ENCODE measurements around the gene KBTBD3.

KBTBD3 gene

DNA sequence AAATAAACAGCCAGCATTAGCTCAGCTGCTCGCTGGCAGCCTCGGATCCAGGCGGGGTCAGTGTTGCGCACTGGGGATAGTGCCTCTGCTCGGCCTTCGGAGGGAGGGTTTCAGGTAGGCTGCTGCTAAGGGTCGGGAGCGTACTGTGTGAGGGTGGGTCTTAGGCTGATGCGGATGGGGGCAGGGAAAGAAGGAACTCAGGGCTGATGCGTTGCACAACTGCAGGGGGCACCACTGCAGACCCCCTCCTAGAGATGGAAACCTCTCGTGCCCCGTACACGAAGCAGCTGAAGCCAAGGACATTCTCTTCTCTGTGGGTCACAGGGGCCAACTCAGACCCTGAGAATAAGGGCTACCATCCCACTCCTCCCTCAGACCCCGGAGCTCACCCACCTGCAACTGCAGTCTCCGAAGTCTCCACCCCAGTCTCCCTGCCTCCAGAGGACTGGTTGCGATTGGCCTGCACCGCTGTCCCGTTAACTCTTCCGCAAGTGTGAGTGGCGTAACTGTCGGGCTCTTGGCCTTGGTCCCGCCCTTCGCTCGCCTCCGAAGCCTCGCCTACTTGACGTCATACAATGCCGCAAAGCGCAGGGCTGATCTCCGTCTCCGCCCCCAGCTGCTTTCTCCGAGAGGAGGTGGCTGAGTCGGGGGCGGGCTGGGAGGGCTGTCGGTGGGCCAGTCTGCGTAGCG lies at the start of gene KBTBD3:
KBTBD3 (minus strand) TSS at position 429 of the 690 bp plus-strand sequence. CDS start 18,250 bp downstream, outside the sequence.
- peak; percentile 88 to 97 for DNase-seq

DNA sequence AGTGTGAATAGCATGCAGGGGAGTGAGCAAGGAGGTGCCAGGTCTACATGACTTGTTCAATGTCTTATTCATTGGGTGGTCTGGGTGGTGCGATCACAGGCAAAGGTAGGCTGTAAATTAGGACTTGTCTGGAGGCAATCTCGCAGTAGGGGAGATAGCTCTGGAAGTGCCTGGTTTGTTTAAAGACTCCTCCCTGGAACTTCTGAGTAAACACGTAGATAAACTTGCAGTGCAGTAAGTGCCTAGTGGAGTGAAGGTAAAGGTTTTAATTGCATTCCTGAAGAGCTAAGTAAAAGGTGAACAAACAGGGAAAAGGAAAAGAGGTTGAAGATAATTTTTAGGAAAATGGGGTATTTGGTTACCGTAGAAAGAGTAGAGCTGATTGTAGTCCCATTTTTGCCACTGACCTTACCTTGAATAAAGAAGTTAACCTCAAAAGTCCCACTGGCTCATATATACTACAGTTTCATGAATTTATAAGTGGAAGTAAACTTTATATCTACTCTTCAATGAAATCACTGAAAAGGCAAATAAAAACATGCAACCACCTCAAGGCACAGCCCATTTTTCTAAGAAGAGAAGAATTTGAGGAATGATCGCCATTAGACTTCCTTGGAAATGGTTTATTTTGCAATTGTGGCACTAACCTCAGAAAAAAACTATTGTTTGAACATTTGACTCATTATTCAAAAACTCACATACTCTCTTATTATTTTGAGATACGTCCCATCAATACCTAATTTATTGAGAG lies 44.6 kb upstream of the KBTBD3 start:
- no peak for DNase-seq

DNA sequence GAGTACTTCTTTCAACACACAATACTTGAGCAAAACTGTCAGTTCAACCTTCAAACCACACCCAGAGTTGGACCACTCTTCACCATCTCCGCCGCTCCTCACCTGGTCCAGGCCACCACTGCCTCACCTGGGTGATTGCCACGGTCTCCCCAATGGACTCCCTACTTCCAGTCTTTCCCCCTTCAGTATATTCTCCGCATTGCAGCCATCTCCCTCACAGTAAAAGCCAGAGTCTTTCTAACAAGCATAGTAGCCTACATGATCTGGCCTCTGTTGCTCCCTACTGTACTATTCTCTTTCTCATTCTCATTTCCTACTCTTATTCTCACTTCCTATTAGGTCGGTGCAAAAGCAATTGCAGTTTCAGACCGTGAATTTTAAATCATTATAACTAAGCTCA lies 28.8 kb upstream of the KBTBD3 start:
- DNase-seq, result no peak

GRCh38 chr11:106101819-106102218 lies 24.7 kb upstream of the KBTBD3 start:
- DNase-seq, result no peak

- DNase-seq, result no peak
Measured at GRCh38 chr11:106101370-106101769, 24.2 kb upstream of the KBTBD3 start.

DNA sequence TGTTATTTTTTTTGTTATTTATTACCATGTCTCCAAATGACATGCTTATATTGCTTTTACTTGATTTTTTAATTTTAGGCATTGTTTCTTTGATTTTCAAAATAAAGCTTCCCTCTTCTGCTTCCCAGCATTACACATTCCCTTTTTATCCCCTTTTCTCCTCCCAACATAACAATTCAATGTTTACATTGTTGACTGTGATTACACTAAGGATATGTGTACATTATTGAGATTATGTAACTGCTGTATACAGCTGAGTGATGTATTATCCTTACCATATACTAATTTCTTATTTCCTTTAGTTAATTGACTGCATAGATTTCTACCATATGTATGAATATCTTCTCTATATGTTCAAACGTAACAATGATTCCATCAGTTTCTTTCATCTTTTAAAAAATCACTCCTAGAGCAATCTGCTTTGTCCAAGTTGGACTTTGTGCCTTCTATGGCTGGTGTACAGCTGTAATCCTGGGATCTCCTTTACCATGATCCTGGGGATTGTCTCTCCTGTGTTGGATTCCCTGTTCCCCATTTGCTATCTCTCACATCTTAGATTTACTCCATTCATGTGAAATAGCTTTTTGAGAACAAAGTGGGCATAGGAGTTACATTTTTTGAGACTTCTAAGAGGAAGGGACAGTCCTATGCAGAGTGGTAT lies 21.9 kb upstream of the KBTBD3 start:
- no peak for DNase-seq

DNA sequence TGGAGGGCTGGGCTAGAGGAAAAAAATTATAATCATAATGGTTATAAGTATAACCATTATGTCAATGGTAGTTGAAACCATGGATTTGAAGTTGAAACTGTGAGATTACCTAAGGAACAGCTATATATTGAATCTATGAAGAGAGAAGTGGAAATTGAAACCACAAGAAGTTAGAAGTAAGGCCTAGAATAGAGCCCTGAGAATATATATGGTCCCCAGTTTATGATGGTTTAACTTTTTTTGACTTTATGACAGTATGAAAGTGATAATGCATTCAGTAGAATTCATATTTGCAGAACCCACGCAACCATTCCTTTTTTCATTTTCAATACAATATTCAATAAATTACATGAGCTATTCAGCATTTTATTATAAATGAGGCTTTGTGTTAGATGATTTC lies 15.3 kb upstream of the KBTBD3 start:
- DNase-seq, result no peak

- no peak for DNase-seq
Measured at GRCh38 chr11:106091480-106092123, 14.5 kb upstream of the KBTBD3 start.

DNA sequence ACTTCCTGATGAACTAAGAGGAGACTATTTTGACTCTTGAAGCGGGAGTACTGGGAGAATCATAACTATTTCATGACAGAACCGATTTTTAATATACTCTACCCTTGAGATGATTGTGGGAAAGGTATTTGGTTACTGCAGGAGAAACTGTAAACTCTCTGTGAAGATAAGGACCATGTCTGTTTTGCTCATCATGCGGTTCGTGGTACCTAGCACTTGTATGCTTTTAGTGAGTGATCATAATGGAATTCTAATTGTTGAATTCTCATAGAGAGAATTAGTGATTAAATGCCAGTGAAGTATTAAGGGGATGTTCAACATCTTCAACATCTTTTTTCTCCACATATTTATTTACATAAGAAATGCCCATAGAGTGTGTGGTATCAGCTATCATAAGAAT lies 11.7 kb upstream of the KBTBD3 start:
- no peak for DNase-seq

DNA sequence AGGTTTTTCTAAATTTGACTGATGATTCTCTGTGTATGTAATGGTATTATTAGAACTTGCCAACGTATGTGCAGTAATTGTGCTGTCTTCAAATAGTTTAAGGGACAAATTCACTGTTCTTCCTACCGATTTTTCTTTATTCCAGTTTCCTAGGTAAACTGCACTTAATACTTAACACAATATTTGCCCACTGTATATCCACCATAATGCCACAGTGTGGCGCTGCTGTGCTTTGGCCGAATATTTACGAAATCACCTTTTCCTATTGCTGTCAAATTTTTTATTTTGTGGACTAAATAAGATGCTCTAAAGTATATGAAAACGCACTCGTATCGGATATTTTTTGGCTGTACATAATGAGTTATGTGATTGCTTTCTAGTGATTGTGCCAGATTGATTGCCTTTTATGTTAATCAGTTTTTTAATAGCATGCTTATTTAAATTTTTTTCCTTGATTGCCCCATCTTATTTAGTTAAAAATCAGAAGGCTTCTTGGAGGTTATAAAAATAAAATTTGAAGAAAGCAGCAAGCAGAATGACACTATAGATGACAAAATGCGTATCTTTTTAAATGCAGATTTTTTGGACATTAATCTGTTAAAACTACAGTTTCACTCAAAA lies 10.8 kb upstream of the KBTBD3 start:
- DNase-seq, result no peak

DNA sequence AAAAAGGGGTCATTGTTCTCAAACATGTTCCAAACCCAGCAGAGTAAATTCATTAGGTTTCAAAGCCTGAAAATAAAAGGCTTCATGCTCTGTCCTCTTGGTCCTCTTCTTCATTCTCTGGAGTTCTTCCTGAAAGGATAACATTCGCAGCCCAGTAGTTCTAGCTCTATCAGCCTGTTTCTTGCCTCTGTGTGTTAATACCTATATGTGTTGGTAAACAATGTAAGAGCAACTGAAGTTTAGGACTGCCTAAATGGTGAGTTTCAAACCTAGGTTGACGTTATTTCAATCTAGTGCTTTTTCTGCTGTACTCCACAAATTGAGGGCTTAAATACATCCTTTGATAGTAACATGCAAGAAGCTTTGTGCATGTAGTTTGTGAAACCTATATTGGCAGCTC lies 9.7 kb upstream of the KBTBD3 start:
- no peak for DNase-seq

DNA sequence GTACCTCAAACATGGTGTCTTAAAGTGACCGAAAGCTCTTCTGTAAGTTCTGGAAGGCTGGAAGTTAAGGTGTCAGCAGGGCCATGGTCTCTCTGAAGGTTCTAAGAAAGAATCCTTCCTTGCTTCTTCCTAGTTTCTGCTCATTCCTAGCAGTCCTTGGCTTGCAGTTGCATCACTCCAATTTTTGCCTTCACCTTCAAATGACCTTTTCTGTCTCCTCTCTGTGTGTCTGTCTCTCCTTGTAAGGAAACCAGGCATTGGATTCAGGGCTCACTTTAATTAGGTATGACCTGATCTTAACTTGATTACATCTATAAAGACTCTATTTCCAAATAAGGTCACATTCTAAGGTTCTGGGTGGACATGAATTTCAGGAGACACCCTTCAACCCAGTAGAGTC lies 9.0 kb upstream of the KBTBD3 start:
- DNase-seq, result no peak

DNA sequence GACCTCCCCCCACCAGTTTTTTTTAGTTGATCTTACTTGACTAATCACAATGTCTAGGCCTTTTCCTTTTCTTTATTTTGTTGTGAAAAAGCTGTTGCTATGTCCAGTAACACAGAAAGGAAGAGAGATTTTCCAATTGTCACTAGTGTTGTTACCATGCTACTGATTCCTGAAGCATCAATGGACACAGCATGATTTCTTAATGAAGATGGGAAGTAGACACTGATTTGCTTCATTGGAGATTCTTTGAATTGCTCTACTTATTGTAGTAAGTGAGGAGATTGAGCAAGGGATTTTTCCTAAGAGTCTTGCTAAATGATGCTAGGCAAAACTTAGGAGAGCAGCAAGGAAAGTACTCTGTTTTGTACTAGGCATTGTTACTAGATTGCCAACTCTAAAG lies 4.9 kb upstream of the KBTBD3 start:
- DNase-seq, result no peak

DNA sequence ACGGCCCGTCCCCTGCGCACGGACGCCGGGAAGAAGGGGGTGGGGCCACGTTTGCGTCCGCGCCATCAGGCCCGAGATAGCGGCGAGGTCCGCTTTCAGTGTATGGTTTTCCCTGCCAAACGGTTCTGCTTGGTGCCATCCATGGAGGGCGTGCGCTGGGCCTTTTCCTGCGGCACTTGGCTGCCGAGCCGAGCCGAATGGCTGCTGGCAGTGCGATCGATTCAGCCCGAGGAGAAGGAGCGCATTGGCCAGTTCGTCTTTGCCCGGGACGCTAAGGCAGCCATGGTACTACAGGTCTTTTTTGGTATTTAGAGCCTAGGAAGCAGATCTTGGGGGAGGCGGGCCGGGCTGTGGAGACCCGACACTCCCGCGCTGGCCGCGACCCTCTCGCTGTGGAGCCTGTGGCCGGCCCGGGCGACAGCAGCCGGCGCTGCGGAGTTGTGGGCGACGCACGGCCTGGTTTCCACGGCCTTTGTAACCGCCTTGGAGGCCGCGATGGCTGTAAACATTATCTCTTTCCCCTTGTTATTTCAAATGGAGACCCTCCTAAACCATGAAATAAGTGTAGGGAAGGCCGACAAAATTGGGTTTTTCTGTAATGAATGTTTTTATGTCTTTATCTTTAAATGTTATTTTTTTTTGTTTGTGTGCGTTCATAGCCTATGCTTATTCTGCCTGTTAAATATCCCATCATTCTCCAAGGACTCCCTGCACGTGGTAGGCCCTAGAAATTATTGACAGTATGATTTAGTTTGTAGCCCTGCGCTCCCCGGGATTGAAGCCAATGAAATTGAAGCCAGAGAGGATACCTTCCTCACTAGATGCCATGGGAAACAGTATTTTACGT lies 685 bp upstream of the KBTBD3 start, which contains the start of gene AASDHPPT:
AASDHPPT (plus strand) TSS at position 54 of the 847 bp plus-strand sequence; CDS start at position 103, 49 bp downstream.
- peak in 1 of 2 experiments; percentile 47 for DNase-seq

DNA sequence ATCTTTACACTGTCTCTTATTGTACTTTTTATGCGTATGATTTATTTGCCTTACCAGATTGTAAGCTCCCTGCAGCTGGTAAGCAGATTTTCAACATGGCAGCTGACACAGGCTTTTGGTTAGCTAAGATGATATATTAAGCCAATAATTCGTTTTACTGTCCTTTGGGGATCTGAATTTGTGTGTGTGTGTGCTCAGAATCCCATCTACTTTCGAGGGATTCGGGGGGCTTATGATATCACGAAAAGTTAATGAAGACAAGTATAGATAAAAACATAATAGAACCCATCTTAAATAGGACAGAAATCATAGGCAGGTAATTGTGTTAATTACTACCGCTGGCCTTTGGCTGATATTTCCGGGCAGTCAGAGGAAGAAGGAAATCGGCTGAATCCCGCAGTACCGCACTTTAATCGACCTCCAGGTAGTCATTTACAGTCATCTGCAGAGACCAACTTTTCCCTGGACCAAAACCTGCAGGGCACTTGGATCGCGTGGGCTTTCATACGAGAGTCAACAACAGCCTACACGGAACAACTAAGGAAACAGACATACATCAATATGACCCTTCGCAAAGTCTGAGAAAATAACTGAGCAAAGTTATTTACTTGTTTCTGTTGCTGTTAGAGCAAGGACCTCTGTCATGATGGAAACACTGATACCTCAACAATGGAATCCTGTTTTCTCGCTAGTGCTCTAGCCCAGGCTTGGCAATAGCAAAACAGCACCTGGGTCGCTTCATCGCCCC lies 802 bp downstream of the KBTBD3 start:
- DNase-seq, result peak in 1 of 2 experiments; percentile 31

- DNase-seq, result no peak
Measured at GRCh38 chr11:106072804-106073203, 4.3 kb downstream of the KBTBD3 start.

DNA sequence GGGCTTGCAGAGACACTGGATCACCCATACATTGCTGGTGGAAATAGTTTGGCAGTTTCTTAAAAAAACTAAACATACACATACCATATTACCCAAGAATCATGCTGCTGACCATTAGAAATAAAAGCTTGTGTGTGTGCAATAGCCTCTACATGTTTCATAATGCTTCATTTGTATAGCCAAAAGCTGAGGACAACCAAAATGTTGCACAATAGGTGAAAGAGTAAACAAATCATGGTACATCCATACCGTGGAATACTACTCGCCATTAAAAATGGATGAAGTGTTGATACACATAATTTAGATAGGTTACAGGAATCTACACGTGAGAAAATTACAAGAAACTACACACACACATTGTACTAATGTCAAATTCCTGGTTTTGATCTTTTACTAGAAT lies 6.5 kb downstream of the KBTBD3 start:
- no peak for DNase-seq

GRCh38 chr11:106063009-106063408 lies 14.1 kb downstream of the KBTBD3 start:
- no peak for DNase-seq

DNA sequence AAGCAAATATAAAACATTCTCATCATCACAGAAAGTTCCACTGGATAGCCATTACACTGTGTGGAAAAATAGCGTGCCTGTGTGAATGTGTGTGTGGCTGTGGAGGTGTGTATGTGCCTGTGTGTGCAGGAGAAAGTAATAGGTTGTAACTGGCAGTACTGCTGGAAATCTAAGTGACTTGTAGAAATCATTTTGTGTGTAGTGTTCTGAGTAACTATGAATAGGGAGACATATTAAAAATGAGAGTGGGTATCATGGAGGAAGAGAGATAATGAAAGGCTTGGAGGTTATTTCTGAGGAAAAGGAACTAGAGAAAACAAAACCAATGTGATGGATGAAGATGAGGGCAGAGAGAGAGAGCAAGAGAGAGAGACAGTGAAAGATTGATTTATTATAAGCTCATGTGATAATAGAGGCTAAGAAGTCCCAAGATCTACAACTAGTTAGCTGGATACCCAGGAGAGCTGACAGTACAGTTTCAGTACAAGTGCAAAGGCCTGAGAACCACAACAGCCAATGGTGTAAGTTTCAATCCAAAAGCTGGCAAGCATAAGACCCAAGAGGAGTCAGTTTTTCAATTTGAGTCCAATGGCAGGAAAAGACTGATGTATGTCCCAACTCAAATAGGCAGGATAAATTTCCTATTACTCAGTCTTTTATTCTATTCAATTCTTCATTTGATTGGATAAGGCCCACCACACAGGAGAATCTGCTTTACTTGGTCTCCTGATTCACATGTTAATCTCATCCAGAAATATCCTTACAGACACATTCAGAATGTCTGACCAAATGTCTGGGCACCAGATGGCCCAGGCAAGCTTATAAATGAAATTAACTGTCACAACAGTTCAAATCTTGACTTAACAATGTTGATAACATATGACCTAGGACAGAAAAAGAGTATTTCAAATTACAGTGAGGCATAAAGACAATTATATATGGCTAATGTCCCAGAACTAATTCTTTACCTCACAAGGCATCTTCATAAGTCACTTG lies 14.9 kb downstream of the KBTBD3 start:
- DNase-seq, result no peak
